HFFc6 (cell line): ENCODE measurements around the gene EPHB6. TPM values are rescaled to one million over a fixed set of nuclear protein-coding genes. Genes with fewer than 3 reads are reported as not detected.

Experiments used
- DNase-seq: peaks from one replicate; pipeline ENCODE4 v3.0.0-alpha.2; 2018
- H3K27ac Mint-ChIP-seq: 2 replicates; pipeline ENCODE4 v1.8.0; 2020; ENCODE audit warnings: mild to moderate bottlenecking, mixed read lengths
- H3K27me3 Mint-ChIP-seq: 2 replicates; pipeline ENCODE4 v1.8.0; 2021; ENCODE audit warnings: mild to moderate bottlenecking, moderate library complexity, mixed read lengths; ENCODE audit not compliant: insufficient read depth
- H3K36me3 Mint-ChIP-seq: 2 replicates; pipeline ENCODE4 v1.8.0; 2021; ENCODE audit warnings: low read depth, mixed read lengths
- H3K4me1 Mint-ChIP-seq: 2 replicates; pipeline ENCODE4 v1.8.0; 2020; ENCODE audit warnings: low read depth, mixed read lengths
- H3K4me3 Mint-ChIP-seq: 2 replicates; pipeline ENCODE4 v1.8.0; 2020; ENCODE audit warnings: mild to moderate bottlenecking, moderate library complexity, mixed read lengths
- H3K9me3 Mint-ChIP-seq: 2 replicates; pipeline ENCODE4 v1.8.0; 2020; ENCODE audit warnings: mild to moderate bottlenecking, mixed read lengths
- total RNA-seq, 6 experiments: library from RNA; stranded (reverse); fragmentation: NEBNext Ultra II Directional; extraction: Animal tissue kit (Norgen Biotek cat#: 25700); gene quantifications; 2 replicates in 1 of 6; 3 replicates in 5 of 6; pipeline ENCODE4 v1.2.3, GENCODE V29; 2021
- TF ChIP-seq, protein P1 (sequence below): fragments of 200-600 bp; sonication (generic); IDR thresholded peaks from 2 replicates; pipeline ENCODE4 v1.5.0; 2021; ENCODE audit warnings: antibody characterized with exemption, mild to moderate bottlenecking

The EPHB6 gene
- total RNA-seq, 6 experiments from 2014 or later, result 0.26 to 0.69 (median 0.33) TPM

DNA sequence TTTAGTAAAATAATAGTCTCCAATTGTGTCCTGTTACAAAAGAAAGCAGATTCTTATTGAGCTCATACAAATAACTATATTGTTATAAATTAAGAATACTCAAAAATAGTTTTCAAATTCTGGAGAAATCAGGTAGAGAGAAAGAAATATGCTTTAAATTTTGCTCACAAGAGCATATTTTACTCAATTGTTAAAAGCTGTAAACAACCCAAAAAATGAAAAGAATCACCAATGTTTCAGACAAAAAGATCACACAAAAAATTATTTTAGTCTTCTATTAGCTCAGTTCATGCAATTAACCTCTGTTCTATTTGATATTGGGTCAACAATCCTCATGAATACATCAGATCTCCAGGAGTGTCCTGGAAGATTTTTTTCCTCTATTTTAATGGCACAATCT lies 49.3 kb downstream of the EPHB6 start:
- Mint-ChIP-seq H3K4me3 (no peak overlapping the region), H3K9me3 (peaks cover 5% of the 10 kb centered on the region), H3K27ac (no peak overlapping the region), H3K36me3 (no peaks in the 10 kb centered on the region), H3K4me1 (no peaks in the 10 kb centered on the region), H3K27me3 (peaks cover 1% of the 10 kb centered on the region)
- no peak for DNase-seq
- TF ChIP-seq, protein P1, sequence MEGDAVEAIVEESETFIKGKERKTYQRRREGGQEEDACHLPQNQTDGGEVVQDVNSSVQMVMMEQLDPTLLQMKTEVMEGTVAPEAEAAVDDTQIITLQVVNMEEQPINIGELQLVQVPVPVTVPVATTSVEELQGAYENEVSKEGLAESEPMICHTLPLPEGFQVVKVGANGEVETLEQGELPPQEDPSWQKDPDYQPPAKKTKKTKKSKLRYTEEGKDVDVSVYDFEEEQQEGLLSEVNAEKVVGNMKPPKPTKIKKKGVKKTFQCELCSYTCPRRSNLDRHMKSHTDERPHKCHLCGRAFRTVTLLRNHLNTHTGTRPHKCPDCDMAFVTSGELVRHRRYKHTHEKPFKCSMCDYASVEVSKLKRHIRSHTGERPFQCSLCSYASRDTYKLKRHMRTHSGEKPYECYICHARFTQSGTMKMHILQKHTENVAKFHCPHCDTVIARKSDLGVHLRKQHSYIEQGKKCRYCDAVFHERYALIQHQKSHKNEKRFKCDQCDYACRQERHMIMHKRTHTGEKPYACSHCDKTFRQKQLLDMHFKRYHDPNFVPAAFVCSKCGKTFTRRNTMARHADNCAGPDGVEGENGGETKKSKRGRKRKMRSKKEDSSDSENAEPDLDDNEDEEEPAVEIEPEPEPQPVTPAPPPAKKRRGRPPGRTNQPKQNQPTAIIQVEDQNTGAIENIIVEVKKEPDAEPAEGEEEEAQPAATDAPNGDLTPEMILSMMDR, result no peak

DNA sequence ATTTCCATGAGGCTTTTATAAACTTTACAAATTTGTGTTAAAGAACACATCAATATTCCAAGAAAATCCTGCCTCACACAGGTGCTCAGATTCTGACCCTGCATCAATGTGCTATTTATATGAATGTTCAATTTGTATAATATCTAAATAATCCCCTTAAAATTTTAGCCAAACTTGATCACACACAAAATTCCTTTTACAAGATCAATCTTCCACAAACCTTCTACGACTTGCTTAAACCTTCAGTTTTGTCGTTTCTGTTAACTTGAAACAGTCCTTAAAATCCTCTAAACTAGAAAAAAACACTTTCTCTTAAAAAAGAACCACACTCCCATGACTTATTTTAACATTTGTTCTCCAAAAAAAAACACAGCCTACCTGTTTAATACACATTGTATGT lies 50.9 kb downstream of the EPHB6 start:
- no peaks in the 10 kb centered on the region for H3K36me3 Mint-ChIP-seq
- no peak overlapping the region for H3K4me3 Mint-ChIP-seq
- H3K9me3 Mint-ChIP-seq, result peaks cover 5% of the 10 kb centered on the region
- no peak overlapping the region for H3K27ac Mint-ChIP-seq
- TF ChIP-seq, protein P1, result no peak
- H3K4me1 Mint-ChIP-seq, result no peaks in the 10 kb centered on the region
- peaks cover 1% of the 10 kb centered on the region for H3K27me3 Mint-ChIP-seq
- DNase-seq, result no peak

- H3K9me3 Mint-ChIP-seq, result peaks cover 5% of the 10 kb centered on the region
These were observed 51.8 kb downstream of the EPHB6 start for GRCh38 chr7:142906643-142907042.

GRCh38 chr7:142908290-142908689 lies 53.4 kb downstream of the EPHB6 start:
- no peak for DNase-seq
- H3K27me3 Mint-ChIP-seq, result peaks cover 5% of the 10 kb centered on the region
- no peaks in the 10 kb centered on the region for H3K36me3 Mint-ChIP-seq
- no peak overlapping the region for H3K27ac Mint-ChIP-seq
- H3K4me1 Mint-ChIP-seq, result no peaks in the 10 kb centered on the region
- TF ChIP-seq, protein P1, result no peak
- H3K9me3 Mint-ChIP-seq, result peaks cover 5% of the 10 kb centered on the region
- no peak overlapping the region for H3K4me3 Mint-ChIP-seq

More at GRCh38 chr7:142906643-142907042, 51.8 kb downstream of the EPHB6 start:
- H3K27me3 Mint-ChIP-seq, result peaks cover 2% of the 10 kb centered on the region
- TF ChIP-seq, protein P1, result no peak
- H3K4me1 Mint-ChIP-seq, result no peaks in the 10 kb centered on the region
- H3K36me3 Mint-ChIP-seq, result no peaks in the 10 kb centered on the region
- no peak for DNase-seq
- no peak overlapping the region for H3K4me3 Mint-ChIP-seq
- H3K27ac Mint-ChIP-seq, result no peak overlapping the region

GRCh38 chr7:142908921-142909890 lies 54.3 kb downstream of the EPHB6 start:
- no peaks in the 10 kb centered on the region for H3K36me3 Mint-ChIP-seq
- no peak overlapping the region for H3K27ac Mint-ChIP-seq
- H3K9me3 Mint-ChIP-seq, result peaks cover 5% of the 10 kb centered on the region
- peaks cover 6% of the 10 kb centered on the region for H3K27me3 Mint-ChIP-seq
- no peak overlapping the region for H3K4me3 Mint-ChIP-seq
- no peaks in the 10 kb centered on the region for H3K4me1 Mint-ChIP-seq
- TF ChIP-seq, protein P1, result no peak; the same call in 1 of the 2 replicates
- no peak for DNase-seq
